Measurements from ENCODE around the gene KISS1R.
"Not testable (repeated sequence)": the region's sequence is repeated elsewhere in the genome, so short reads cannot be mapped to it uniquely, and the experiment has no call there.

KISS1R gene

GRCh38 chr19:889662-890295 lies 27.4 kb upstream of the KISS1R start (continued):
- TF ChIP-seq GLIS2 (tag by site-specific recombination; IDR thresholded peaks at IDR 0.05) = no peak
- no peak for TF ChIP-seq ZSCAN5A (tag by site-specific recombination; IDR thresholded peaks at IDR 0.05)

GRCh38 chr19:890831-891230 lies 26.3 kb upstream of the KISS1R start:
- no peaks in the 10 kb centered on the region for H3K9me3 ChIP-seq (ENCODE audit: control insufficient read depth, insufficient read depth, low read depth, low read length)
- H3K4me1 ChIP-seq (ENCODE audit: control insufficient read depth, insufficient read depth, low read length) = no peaks in the 10 kb centered on the region
- CTCF ChIA-PET = no interaction called here
- H3K27ac ChIP-seq (ENCODE audit: extremely low read depth, low read depth, low read length) = no peak overlapping the region
- POLR2A ChIA-PET = no interaction called here
- H3K4me3 ChIP-seq (ENCODE audit: low read depth, low read length) = no peak overlapping the region
- H3K36me3 ChIP-seq (ENCODE audit: control insufficient read depth in 2 of 2, insufficient read depth in 1 of 2, low read length in 2 of 2) = peaks cover 4 to 41% of the 10 kb centered on the region in 2 experiments; a peak in 2 of 3 replicates
- no peak for TF ChIP-seq ZNF211 (tag by site-specific recombination; IDR thresholded peaks at IDR 0.05; ENCODE audit: low read depth)
- no peak for TF ChIP-seq BCL11B (tag by site-specific recombination; IDR thresholded peaks at IDR 0.05; ENCODE audit: low read depth)
- TF ChIP-seq KLF10 (tag by site-specific recombination; IDR thresholded peaks at IDR 0.05) = no peak
- TF ChIP-seq WT1 (tag by site-specific recombination; IDR thresholded peaks at IDR 0.05) = no peak
- TF ChIP-seq ZBTB6 (tag by site-specific recombination; IDR thresholded peaks at IDR 0.05) = no peak
- TF ChIP-seq GLI2 (tag by site-specific recombination; IDR thresholded peaks at IDR 0.05; ENCODE audit: borderline replicate concordance, low read depth) = no peak
- no peak for TF ChIP-seq ZNF146 (tag by site-specific recombination; IDR thresholded peaks at IDR 0.05)
- no peak for TF ChIP-seq ZNF623 (tag by site-specific recombination; IDR thresholded peaks at IDR 0.05)
- TF ChIP-seq ZNF704 (tag by site-specific recombination; IDR thresholded peaks at IDR 0.05) = no peak
- no peak for TF ChIP-seq ZNF473 (tag by site-specific recombination; IDR thresholded peaks at IDR 0.05)
- TF ChIP-seq ZNF423 (tag by site-specific recombination; IDR thresholded peaks at IDR 0.05) = no peak
- TF ChIP-seq ZNF157 (tag by site-specific recombination; IDR thresholded peaks at IDR 0.05) = no peak
- TF ChIP-seq ZNF624 (tag by site-specific recombination; IDR thresholded peaks at IDR 0.05) = no peak
- TF ChIP-seq ZBTB20 (tag by site-specific recombination; IDR thresholded peaks at IDR 0.05) = no peak

GRCh38 chr19:891421-892200 lies 25.5 kb upstream of the KISS1R start:
- TF ChIP-seq SCRT1 (tag by site-specific recombination; IDR thresholded peaks at IDR 0.05; ENCODE audit: borderline replicate concordance) = peak; percentile 75
- CTCF ChIA-PET; H3K9me3 ChIP-seq (ENCODE audit: control insufficient read depth, insufficient read depth, low read depth, low read length); H3K4me1 ChIP-seq (ENCODE audit: control insufficient read depth, insufficient read depth, low read length): not testable (repeated sequence)
- POLR2A ChIA-PET = interaction anchor here (1.9 kb wide), 1 partner anchor 18 kb away, joined by 6 read pairs; no protein-coding TSS in a partner anchor
- Histone ChIP-seq H3K36me3 (ENCODE audit: control insufficient read depth in 2 of 2, insufficient read depth in 1 of 2, low read length in 2 of 2) (peaks cover 4 to 34% of the 10 kb centered on the region in 2 experiments; a peak in 2 of 3 replicates), H3K27ac (ENCODE audit: extremely low read depth, low read depth, low read length) (peak overlapping the region; percentile 60; the same call in 1 of the 2 replicates), H3K4me3 (ENCODE audit: low read depth, low read length) (peak overlapping the region; percentile 91)

Data from HEK293 (cell line).